Erythroblast (primary cell): ENCODE measurements around the gene ZPLD1.

Experiments
- GATA1 ChIP-seq: IDR thresholded peaks from 2 replicates; pipeline ENCODE4 v1.6.1; 2011; ENCODE audit warnings: low read depth, mild to moderate bottlenecking, control low read depth, low read length, moderate library complexity
- POLR2A ChIP-seq: IDR thresholded peaks from 2 replicates; pipeline ENCODE4 v1.6.1; 2011; ENCODE audit warnings: mild to moderate bottlenecking, low read length

DNA sequence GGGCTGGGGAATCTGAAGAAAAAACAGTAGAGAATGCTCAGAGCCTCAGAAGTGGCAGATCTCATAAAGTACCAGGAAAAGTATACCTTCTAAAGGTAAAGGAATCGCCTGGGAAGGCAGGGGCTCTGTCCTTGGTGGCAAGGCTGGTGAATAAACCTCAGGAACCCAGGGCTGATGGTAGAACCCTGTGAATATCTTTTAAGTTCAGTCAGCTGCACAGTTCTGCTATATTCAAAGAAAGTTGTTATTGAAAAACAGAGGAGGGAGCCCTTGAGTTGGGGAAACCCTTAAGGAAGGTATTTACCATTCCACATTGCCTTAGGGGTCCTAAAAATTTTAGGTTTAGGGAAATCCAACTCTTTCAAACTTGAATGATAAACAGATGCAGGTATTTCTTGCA lies 31.2 kb downstream of the ZPLD1 start:
- TF ChIP-seq POLR2A: no peak
- TF ChIP-seq GATA1: no peak
